ENCODE results near the gene PFKFB3.

Gene PFKFB3

DNA sequence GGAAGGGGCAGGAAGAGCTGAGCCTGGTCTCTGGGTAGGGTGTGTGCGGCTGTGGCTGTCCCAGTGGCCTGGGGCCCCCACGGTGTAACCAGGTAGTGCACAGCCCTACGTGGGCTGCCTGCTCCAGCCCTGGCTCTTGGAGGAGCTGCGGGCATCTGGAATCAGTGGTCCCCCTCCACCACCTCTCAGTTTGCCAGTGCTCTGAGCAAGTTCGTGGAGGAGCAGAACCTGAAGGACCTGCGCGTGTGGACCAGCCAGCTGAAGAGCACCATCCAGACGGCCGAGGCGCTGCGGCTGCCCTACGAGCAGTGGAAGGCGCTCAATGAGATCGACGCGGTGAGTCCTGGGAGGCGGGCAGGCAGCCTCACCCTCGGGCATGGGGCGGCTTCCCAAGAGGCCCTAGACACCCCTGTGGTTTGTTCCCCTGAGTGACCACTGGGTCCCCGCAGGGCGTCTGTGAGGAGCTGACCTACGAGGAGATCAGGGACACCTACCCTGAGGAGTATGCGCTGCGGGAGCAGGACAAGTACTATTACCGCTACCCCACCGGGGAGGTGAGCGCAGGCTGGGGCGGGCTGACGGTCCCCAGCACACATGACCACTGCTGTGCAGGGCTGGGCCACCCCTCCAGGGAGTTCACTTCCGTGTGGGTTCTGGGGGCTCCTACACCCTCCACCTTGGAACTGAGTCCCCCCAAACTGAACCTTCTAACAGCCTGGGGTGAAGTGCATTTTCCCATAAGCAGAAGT, 18.6 kb downstream of the PFKFB3 start:
- DNase-seq: no peak

DNA sequence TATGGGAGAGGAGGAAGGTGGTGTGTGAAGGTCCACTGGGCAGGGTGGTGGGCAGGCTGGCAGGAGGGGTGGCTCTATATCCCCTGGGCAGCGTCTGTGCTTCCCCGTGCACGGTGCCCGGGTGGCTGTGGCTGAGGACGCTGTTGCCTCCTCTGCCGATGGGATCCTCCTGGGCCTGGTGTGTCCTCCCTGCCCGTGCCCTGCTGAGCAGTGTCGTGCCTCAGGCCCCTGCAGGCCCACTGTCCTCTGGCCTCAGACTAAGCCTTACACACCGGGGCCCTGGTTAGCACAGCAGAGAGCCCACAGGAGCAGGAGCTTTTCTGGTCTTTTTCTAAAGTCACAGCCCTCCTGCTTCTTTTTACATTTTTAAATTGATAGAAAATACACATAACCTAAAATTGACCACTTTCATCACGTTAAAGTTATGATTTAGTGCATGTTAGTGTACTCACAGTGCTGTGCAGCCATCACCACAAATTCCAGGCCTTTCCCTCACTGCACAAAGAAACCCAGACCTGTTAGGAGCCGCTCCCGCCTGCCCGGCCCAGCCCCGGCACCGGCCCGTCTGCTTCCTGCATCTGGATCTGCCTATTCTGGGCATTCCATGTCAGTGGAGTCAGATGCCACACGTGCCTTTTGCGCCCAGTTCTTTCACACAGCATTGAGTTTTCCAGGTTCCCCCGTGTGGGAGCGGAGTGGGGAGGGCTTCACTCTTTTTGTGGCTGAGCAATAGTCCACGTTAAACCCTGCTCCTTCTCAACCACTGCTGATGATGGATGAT, 19.4 kb downstream of the PFKFB3 start:
- DNase-seq: no peak

DNA sequence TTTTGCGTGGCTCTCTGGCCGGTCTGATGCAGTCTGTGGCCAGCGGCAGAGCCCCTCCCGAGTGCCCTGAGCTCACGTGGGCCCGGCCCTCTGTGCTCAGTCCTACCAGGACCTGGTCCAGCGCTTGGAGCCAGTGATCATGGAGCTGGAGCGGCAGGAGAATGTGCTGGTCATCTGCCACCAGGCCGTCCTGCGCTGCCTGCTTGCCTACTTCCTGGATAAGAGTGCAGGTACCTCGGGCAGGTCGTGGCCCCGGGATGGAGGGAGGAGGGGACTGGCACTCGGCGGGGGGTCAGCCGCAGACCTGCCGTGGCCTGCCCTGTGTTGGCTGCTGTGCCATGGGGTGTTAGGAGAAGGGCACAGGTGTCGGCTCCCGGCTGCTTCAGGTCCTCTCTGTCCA, 20.0 kb downstream of the PFKFB3 start:
- no peak for DNase-seq

DNA sequence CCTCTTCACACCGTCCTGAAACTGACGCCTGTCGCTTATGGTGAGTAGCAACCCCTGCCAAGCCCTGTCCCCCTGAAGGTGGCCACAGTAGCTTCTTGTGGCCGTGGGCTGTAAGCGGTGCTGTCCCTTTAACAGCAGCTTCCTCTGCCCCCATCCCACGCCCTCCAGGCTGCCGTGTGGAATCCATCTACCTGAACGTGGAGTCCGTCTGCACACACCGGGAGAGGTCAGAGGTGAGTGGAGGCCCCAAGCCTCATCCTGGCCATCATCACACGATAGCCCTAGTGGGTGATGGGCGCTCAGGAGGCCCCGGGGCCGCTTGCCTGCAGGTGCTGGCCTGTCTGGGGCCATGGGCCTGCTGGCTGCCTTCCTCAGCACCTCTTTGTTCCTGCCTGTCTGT, 21.2 kb downstream of the PFKFB3 start:
- DNase-seq: no peak

DNA sequence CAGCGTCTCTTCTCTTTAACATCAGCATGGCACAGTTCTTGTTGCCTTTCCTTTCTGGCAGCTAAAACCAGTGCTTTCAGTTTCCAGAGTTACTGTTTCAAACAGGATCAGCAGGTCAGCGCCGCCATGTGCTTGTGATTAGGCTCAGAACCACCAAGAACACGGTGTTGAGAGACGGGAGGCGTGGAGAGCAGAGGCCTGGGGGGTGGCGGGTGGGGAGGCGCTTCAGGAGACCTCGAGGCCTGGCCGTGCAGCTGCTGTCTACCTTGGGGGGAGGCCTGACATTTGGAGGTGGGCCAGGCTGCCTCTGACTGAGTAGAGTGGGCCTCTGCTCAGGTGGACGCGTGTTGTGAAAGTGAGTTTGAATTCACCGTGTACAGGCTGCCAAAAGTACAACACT, 22.0 kb downstream of the PFKFB3 start:
- no peak for DNase-seq

DNA sequence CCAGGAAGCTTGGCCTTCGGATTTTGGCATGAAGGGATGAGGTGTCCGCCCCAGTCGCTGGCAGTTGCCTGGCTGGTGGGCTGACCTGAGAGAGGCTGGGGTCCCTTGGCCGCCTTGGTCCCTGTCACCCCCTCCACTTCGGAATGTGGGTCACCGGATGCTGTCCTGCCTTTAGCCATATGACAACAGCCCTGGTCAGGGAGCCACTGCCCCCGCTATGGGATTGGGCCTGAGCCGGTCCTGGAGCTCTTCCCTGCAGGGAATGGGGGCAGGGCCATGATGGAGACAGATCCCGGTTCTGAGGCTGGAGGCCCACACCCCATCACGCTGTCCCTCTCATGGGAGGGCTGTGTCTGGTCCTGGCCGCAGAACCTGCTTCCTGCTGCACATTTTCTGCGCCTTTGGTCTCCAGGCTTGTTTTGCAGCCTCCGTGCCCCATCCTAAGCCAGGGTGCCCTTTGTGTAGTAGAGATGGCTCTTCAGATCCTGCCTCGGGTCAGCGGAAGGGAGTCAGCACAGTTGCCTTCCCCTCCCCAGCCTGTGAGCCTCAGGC, 22.6 kb downstream of the PFKFB3 start:
- no peak for DNase-seq

DNA sequence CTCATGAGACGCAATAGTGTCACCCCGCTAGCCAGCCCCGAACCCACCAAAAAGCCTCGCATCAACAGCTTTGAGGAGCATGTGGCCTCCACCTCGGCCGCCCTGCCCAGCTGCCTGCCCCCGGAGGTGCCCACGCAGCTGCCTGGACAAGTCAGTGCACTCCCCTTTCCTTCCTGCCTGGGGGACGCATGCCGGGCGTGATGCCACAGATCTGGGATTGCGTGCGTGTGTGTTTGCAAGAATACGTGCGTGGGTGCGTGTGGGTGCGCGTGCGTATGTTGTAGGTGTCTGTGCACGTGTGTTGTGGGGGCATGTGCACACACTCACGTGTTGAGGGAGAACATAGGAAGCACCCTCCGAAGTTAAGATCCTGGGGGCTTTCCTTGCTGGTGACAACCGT, 23.5 kb downstream of the PFKFB3 start:
- no peak for DNase-seq

DNA sequence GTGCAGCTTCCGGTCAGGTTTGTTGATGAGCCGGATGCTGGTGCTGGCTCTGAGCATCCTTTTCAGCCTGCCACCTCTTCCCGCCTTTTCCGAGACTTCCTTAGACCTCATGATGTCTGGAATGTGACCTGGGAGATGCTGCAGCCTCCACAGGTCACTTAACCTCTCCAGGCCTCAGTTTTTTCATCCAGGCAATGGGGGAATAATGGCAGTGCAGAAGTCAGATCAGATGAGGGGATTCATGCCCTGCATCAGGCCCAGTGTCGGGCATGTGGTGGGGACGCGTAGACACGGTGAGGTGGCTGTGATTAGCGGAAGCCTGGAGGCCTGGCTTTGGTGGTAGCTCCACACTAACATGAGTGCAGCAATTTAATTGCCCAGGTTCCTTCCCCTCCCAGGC, 24.6 kb downstream of the PFKFB3 start:
- no peak for DNase-seq

DNA sequence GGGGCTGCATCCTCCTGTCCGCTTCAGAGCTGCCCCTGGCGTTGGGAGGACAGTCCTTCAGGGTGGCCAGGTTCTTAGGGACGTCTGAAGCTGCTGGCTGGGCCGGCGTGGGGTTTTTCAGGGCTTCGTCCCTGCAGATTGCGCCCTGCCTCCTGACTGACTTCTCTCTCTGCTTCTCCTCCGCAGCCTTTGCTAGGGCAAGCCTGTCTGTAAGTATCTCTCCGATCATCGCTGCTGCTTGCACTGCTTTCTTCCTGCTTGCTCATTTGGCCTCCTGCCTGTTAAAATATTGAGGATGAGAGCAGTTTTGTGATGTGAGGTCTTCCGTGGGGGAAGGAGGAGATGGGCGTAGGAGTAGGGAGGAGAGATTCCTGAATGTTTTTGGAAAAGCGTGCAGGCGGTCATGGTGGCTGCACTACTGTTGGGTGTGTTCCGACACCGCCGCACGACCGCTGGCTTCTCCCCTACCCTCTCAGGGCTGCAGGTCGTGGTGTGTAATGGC, 25.3 kb downstream of the PFKFB3 start:
- DNase-seq: no peak

DNA sequence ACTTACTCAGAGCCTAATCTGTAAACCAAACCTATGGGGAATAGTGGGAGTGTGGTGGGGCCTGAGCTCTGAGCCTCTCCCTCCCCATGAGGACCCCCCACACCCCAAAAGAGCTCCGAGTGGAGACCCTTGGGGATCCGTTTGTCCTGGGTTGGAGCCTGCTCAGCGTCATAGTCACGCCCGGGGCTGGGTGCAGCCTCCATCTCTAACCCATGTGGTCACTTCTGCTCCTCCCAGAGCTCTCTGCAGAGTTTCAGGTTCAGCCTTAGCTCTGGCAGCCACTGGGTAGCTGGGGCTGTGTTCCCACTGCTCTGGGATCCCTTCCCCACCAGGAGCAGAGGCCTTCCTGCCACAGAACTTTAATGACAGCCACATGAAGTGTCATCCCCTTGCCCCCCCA, 25.9 kb downstream of the PFKFB3 start:
- no peak for DNase-seq

DNA sequence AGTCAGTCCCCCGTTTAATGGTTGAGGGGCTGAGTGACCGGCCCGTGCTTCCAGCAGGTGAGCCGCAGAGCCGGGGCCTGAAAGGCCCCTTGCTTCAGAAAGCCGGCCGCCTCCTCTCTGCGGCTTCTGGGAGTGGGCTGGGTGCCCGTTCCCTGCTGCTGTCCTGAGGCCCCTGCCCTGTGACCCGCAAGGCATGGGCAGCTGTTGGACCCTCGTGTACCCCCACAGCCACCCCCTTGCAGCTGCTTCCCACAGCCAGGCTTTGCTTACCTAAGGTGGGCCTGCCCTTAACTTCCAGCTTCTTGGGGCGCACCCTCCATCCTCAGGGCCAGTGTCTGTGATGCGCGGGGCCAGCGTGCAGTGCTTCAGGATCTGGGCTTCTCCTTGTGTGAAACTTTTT, 26.6 kb downstream of the PFKFB3 start:
- no peak for DNase-seq

DNA sequence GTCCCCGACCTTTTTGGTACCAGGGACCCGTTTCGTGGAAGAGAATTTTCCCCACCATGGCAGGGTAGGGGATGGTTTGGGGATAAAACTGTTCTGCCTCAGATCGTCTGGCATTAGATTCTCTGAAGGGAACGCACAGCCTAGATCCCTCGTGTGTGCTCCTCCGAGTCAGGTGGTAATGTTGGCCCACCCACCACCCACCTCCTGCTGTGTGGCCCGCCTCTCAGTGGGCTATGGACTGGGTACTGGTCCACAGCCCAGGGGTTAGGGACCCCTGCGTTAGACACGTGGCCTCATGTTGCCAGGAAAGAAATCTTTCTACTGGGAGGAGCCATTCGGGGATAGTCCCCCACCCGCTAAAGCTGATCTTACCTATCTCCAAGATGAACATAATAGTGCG, 27.0 kb downstream of the PFKFB3 start:
- no peak for DNase-seq

DNA sequence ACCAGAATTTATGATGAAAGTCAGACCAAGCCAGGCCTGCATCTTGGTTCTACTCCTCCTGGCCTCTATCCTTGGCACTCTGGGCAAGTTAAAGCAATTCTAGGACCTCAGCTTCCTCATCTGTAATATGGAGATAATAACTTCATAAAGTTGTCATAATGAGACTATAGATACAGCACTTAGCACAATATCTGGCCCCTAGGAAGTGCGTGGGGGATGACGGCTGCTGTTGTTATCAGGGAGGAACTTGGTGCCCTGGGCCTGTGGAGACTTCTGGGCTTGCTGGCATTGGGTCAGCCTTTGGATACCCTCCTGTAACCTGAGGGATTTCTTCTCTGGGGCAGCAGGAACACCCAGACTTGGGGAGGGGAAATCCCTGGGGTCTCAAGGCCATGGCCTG, 27.6 kb downstream of the PFKFB3 start:
- DNase-seq: no peak

DNA sequence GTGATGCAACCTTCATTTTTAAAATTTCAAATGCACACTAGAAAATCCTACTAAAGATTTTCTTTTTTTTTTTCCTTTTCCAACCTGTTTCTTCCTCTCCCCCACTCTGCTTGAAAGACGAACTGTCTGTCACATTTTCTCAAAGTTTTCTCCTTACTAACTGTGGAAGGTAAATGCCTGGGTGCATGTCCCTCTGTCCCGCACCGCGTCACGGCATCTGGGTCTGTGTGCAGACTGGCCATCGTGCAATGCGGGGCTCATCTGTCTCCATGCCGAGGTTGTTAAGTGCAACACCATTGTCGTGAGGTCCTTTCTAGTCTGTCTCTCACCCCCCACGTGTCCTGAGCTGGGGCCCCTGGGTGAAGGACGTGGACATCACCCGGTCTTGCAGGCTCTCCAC, 28.4 kb downstream of the PFKFB3 start:
- no peak for DNase-seq

DNA sequence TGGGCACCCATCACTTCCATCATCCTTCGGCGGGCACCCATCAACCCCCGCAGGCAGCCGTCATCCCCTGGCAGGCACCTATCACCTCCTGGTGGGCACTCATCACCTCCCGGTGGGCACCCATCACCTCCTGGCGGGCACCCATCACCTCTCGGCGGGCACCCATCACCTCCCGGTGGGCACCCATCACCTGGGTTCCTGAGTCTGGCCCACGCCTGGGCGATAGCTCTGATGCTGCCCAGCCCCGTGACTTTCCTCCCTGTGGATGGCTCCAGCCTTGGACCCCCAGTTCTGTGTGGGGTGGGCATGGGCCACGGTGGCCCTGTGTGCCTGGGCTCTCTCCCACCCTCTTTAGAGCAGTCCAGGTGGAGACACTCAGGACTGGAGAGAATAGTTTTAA, 29.0 kb downstream of the PFKFB3 start:
- no peak for DNase-seq

DNA sequence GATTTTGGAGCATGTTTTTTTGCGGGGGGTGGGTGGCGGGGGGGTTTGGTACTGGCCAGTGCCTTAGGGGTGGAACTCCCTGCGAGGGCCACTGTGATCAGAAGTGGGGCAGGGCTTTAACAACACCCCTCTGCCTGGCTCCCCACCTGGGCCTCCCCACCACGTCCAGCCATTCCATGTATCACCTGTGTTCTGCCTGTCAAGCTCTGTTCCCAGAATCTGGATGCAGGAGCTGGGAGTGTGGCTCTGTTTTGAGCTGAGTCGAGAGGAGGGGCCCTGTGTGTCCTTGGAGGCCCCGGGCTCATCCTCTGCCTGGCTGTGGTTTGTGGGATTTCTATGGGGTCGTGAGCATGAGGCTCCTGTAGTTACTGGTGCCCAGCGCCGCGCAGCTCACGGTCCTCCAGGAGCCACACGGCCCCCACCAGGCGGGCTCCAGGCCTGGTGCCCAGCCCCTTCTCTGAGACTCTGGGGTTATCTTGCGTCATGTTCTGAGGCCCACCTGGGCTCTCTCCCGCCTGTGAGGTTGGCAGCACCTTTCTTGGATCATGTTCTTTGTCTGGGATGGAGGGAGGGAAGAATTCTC, 29.6 kb downstream of the PFKFB3 start:
- DNase-seq: no peak

DNA sequence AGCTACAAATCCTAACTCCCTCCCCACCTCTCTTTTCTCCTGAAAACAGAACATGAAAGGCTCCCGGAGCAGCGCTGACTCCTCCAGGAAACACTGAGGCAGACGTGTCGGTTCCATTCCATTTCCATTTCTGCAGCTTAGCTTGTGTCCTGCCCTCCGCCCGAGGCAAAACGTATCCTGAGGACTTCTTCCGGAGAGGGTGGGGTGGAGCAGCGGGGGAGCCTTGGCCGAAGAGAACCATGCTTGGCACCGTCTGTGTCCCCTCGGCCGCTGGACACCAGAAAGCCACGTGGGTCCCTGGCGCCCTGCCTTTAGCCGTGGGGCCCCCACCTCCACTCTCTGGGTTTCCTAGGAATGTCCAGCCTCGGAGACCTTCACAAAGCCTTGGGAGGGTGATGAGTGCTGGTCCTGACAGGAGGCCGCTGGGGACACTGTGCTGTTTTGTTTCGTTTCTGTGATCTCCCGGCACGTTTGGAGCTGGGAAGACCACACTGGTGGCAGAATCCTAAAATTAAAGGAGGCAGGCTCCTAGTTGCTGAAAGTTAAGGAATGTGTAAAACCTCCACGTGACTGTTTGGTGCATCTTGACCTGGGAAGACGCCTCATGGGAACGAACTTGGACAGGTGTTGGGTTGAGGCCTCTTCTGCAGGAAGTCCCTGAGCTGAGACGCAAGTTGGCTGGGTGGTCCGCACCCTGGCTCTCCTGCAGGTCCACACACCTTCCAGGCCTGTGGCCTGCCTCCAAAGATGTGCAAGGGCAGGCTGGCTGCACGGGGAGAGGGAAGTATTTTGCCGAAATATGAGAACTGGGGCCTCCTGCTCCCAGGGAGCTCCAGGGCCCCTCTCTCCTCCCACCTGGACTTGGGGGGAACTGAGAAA, 30.4 kb downstream of the PFKFB3 start:
- DNase-seq: peak; percentile 27 to 40

DNA sequence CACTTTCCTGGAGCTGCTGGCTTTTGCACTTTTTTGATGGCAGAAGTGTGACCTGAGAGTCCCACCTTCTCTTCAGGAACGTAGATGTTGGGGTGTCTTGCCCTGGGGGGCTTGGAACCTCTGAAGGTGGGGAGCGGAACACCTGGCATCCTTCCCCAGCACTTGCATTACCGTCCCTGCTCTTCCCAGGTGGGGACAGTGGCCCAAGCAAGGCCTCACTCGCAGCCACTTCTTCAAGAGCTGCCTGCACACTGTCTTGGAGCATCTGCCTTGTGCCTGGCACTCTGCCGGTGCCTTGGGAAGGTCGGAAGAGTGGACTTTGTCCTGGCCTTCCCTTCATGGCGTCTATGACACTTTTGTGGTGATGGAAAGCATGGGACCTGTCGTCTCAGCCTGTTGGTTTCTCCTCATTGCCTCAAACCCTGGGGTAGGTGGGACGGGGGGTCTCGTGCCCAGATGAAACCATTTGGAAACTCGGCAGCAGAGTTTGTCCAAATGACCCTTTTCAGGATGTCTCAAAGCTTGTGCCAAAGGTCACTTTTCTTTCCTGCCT, 31.1 kb downstream of the PFKFB3 start:
- DNase-seq: no peak

DNA sequence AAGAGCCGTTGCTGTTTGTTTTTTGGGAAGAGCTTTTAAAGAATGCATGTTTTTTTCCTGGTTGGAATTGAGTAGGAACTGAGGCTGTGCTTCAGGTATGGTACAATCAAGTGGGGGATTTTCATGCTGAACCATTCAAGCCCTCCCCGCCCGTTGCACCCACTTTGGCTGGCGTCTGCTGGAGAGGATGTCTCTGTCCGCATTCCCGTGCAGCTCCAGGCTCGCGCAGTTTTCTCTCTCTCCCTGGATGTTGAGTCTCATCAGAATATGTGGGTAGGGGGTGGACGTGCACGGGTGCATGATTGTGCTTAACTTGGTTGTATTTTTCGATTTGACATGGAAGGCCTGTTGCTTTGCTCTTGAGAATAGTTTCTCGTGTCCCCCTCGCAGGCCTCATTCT, 31.6 kb downstream of the PFKFB3 start:
- no peak for DNase-seq

DNA sequence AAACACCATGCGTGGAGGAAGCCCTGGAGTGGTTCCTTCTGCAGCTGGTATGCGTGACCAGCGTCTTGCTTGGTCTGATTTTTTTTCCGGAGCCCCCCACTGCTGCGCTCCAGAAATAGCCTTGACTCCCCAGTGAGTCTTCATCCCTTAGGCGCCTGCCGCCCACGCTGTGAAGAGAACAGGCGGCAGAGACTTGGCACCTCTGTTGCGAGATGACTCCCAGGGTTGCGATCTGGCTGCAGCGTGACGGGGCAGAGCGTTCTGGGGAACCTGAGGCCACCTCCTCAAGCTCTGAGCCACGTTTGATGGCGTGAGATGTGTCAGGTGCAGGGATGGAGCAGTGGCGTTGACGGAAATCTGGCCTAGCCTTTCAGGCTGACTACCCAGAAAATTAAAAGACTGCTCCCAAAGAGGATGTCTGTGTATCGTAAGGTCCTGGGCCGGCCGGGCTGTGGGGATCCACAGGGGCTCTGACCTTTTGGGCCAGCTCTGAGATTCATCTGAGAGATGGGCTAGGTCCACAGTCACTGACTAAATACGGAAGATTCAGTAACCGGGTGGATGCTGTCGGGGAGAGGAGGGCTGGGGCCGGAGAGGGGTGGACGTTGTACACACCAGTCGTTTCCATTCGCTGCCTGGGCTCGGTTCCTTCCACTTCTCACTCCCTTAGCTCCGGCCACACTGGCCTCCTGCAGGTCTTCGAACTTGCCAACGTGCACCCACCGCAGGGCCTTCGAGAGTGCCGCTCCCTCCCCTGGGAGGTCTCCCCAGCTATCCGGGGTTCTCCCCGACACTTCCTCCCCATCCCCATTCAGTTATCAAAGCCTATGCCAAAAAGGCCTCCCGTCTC, 33.8 kb downstream of the PFKFB3 start:
- DNase-seq: no peak

DNA sequence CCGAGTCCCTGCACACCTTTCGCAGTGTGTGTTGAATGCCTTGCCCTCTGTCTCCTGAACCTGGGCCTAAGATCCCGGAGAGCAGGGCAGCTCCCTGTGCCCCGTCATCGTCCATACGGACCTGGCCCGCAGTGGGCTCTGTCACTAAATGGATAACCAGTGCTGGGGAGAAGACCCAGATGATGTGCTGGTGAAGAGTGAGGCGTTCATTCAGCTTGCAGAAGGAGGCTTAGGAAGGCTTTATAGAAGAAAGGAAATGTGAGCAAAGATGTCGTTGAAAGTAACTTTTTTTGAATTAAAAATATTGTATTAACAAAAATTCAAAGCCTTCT, 34.4 kb downstream of the PFKFB3 start:
- no peak for DNase-seq
